ENCODE measurements around the gene BMP6. TPM values are rescaled to one million over a fixed set of nuclear protein-coding genes. Genes with fewer than 3 reads are reported as not detected.
A peak's percentile ranks its signal among the peaks of the same experiment; 100 is the strongest.
"Not testable (repeated sequence)": the region's sequence is repeated elsewhere in the genome, so short reads cannot be mapped to it uniquely, and the experiment has no call there.

BMP6 gene
- polyA plus RNA-seq, 12 donors, result 0.69 to 3.0 (median 1.3) TPM; not detected in 2

DNA sequence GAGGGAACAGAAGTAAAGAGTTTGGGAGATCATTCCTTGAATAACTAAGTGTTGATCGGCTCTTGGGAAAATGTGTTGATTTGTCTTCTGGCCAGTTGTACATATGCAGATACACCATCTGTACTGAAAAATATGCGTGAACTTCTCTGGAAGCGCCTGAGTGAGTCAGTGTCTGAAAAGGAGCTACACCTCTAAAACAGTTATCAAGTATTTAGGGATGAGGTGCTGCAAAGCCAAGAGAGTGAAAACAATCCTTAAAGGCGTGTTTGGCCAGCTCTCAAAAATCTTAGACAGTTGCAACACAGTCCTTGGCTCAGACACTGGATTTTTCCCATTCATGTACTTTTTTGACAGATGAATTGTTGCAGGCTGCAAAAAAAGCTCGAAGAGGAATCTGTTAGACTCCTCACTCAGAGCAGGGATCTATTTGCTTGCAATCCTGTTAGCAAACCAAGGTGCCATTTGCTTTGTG lies 61.3 kb downstream of the BMP6 start:
- peak; percentile 89 for DNase-seq

DNA sequence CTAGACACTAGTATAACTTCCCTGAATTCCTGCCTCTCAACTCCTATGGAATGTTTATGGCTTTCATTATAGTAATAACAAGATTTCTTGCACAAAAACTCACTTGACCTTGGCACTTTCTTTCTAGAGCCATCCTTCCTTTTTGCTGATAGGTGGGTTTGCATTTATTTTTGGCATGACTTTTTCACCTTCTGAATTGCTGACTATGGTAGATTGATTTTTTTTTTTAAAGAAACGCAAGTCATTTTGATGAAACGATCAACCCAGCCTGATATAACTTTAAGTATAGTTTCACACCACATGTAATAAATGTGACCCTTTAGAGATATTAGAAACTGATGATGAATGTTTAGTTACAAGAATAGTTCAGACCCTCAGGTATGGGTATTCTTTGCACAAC lies 61.8 kb downstream of the BMP6 start:
- no peak for DNase-seq

DNA sequence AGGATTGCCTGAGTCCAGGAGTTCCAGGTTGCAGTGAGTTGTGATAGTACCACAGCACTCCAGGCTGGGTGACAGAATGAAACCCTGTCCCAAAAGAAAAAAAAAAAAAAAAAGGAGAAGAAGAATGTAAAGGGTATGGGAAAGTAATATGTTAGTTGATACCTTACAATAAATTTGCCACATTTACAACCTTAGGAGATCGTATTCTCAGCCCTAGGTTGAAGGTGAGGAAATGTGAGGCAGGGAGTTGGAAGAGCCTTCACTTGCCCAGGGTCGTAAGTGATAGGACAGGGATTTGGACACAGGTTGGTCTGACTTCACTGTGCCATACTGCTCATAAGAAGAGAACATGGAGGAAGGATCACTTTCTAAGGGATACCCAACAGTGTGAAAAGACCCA lies 68.6 kb downstream of the BMP6 start:
- DNase-seq, result no peak

DNA sequence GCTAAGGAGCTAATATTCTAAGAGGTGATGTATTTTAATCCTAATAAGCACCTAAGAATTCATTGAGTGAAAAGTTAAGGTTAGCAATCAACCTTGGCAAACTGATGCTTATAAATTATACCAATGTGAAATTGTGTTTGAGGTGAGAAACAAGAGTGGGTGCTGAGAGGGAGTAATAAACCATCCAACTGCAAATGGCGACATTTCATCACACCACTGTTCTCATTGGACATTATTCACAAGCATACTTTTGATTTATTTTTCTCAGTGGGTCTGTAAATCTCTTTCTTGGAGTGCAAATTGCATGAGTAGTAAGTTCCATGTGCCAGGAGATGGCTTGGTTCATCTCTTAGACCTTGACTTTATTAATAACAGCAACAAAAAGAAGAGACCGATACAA lies 71.5 kb downstream of the BMP6 start:
- DNase-seq, result no peak

DNA sequence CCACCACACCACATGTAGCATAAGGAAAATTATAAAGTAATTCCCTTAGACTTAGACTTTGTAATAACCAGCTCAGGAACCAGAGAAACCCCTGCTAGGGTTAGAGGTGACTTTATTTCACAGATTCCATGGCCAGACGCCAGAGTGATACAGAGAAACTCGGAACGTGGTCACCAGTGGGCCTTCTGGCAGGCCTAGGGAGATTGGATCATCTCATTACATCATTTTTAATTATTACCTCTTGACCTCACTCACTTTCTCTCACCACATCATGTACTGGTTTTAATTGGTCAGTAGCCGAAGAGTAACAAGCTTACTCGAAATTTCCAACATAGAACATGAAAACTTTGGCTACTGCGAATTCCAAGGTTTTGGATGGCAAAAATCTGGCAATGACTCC lies 72.9 kb downstream of the BMP6 start:
- no peak for DNase-seq

DNA sequence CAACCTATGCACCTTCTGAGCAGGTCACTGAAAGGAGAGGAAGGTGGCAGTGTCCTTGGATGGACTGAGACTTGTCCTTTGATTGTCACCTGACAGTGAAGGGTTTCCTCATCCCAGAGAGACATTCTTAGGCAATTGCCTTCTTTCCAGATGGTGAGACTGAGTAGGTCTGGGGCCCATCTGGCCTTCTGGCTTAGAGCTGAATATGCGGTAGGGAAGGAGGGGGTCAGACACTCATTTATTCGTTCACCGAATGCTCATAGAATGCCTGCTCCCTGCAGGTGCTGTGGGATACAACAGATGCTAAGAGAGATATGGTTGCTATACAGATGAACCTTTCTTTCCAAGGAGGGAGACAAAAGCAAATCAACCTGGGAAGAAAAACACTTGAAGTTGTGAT lies 76.8 kb downstream of the BMP6 start:
- DNase-seq, result no peak

DNA sequence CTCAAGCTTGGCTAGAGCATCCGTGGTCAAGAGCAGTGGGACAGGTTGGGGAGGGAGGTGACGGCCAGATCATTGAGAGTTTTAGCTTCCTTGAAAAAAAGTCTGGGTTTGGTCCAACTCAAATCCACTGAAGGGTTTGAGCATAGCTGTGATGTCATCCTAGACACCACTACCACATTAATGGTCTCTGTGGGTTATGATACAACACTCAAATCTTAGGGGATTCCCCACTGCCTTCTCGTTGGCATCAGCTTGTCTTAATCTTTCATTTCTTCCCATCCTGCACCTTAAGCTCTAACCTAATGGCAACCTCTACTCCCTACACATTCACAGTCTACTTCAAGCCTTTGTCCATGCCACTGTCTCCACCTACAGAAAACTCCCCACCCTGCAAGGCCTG lies 77.3 kb downstream of the BMP6 start:
- no peak for DNase-seq

DNA sequence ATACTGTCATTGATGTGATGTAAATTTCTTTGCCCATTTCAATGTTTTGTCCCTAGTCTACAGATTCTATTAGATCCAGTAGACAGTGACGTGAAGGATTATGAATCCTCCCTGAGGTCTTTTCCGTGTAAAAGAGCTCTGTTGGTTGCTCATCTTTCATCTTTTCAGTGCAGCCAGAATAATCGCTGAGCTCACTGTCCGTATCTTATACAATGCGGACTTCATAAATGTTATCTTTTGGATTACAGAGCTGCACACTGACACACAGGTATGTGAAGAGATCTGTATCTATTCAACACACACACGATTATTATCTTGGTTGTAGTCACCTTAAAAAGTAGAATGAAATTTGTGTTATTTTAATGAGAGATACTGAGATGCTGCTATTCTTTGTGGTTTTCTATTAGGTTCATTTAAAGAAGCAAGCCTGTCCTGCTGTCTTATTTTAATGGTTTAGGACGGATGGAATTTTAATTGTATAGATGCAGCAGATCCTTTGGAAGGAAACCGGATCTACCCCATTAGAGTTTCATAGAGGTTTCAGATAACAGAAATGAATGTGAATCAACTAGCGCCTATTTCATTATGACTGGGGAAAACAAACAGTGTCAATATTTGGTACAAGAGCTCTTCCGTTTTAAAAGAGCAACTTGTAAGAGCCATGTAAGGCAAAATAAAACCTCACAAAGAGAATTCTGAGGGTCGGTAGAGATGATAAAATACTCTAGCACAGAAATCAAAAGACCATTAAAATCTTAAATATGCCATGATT lies 79.4 kb downstream of the BMP6 start:
- no peak for DNase-seq

DNA sequence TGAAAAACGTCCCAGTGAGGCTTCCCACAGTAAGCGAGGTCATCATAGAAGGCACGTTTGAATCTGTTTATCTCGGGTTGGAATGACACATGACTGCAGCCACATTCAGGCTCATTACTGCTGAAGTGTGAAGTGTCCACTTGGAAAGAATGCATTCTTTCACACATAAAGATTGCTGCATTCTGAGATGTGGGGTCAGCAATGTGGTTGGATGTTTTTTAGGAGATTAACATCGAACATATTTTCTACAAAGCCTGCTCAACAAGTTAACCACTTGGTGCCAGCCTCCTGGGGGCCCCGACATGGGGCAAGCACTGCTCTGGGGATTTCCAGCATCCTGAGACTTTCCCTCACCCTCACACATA lies 79.9 kb downstream of the BMP6 start:
- no peak for DNase-seq

DNA sequence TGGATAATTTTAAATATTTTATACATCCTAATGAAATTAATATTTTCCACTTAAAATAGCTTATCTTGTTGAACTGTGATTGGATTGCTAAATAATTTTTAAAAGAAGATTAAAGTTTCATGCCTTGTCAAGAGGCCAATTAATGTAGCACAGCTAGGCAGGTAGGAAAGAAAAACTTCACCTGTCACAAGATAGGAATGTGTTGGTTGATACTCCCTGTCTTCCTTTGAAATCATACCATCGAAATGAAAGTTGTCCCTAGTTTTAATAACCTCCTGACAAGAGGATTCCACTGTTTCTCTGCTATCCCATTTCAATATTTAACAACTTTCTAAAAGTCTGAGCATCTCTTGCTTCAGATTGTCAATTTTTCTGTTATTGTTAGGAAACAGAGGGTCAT lies 80.8 kb downstream of the BMP6 start:
- no peak for DNase-seq

DNA sequence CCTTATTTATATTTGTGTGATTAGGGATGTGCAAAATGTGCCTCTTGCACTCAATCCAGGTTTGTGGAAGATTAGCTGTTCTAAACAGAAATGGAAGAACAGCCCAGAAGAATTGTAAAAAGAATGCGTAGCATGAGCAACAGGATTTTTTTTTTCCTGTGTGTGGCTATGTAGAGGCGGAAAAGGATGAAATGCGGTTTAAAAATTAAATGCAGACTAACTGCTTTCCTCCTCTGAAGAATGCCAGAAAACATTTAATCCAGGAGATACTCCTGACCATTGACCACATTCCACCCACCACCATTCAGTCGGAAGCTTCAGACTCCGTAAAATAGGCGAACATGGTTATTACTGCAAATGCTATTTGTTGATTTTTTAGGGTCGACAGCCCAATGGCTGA lies 83.4 kb downstream of the BMP6 start:
- DNase-seq, result no peak

DNA sequence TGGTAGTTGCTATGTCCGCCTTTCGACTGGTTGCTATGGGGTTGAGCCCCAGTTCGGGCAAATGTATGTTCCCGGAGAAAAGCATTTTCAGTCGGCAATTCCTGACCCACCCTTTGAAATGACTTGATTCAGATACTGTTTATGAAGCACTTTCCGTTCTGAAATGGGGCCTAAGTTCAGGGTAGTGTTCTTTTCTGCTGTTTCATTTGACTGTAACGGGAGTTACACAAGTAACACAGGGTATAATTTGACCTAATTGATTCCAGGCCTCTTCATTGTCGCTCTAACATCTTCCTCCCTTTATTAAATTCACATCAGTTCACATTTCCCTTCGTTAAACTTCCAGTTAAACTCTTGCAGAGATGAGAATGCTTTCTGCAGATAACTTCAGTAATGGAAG lies 85.5 kb downstream of the BMP6 start:
- DNase-seq, result no peak

DNA sequence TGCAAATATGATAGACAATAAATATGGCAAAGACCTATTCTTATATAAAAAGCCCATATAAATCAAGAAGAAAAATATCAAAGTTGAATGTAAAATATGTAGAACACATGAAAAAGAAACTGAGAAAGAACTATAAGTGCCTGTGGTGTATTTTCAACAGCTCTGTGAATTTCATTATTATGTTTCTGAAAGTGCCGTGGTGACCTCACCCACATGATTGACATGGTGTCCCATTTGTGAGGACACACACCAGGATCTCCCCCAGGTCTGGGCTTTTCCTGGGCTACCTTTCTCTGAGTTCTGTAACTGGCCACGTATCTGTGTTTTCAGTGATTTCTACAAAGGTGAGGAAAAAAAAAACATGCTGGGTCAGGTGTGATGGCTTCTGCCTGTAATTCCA lies 86.7 kb downstream of the BMP6 start:
- no peak for DNase-seq

DNA sequence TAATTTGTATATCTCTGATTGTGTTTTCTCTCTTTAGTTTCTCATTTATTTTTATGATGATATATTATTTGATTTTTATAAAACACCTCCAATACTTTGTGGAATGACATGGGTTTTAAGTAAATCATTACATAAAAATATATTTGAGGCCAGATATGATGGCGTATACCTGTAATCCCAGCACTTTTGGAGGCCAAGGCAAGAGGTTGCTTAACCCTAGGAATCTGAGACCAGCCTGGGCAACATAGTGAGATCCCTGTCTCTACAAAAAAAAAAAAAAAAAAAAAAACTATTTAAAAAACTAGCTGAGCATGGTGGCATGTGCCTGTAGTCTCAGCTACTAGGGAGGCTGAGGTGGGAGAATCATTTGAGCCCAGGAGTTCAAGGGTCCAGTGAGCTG lies 87.3 kb downstream of the BMP6 start:
- no peak for DNase-seq

DNA sequence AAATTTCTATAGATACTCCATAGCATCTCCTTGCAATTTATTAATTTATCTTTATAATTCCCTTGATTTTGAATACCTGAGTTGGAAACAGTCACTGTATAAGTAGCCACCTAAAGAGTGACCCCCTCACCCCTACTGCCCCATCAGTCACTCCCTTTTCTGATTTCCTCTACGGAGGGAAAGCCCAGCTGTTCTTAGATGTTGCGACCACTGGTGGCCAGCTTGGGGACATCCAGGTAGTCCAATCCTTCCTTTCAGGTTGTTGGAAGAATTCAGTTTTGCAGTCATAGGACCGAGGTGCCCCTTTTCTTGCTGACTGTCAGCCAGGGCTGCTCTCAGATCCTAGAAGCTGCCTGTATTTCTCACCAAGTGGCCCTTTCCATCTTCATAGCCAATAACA lies 87.8 kb downstream of the BMP6 start:
- no peak for DNase-seq

DNA sequence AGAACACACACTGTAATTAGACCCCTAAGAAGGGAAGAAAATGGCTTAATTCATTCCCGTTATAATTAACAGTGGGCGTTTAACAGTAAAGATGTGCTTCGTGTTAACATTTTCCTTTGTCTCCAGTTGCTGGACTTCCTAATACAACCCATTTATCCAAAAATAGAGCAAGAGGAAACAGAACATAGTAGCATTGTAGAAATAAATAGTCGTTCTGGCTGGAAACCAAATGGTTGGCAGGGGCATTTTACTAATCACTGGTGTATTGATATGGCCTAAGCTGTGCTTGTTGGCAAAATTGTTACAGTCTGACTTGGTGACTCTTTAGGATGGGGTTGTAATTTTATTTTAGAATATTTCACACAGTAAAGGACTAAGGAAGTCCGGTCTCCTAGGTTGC lies 89.8 kb downstream of the BMP6 start:
- no peak for DNase-seq

DNA sequence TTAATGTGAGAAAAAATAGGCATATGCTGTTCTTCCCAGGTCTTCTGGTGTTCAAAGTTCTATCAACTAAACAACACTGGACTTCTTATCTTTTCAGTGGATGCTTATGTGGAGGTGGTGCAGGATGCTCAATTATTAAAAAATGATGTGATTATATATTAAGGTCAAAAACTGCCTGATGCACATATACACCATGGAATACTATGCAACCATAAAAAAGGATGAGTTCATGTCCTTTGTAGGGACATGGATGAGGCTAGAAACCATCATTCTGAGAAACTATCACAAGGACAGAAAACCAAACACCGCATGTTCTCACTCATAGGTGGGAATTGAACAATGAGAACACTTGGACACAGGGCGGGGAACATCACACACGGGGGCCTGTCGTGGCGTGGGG lies 91.3 kb downstream of the BMP6 start:
- not testable (repeated sequence) for DNase-seq

DNA sequence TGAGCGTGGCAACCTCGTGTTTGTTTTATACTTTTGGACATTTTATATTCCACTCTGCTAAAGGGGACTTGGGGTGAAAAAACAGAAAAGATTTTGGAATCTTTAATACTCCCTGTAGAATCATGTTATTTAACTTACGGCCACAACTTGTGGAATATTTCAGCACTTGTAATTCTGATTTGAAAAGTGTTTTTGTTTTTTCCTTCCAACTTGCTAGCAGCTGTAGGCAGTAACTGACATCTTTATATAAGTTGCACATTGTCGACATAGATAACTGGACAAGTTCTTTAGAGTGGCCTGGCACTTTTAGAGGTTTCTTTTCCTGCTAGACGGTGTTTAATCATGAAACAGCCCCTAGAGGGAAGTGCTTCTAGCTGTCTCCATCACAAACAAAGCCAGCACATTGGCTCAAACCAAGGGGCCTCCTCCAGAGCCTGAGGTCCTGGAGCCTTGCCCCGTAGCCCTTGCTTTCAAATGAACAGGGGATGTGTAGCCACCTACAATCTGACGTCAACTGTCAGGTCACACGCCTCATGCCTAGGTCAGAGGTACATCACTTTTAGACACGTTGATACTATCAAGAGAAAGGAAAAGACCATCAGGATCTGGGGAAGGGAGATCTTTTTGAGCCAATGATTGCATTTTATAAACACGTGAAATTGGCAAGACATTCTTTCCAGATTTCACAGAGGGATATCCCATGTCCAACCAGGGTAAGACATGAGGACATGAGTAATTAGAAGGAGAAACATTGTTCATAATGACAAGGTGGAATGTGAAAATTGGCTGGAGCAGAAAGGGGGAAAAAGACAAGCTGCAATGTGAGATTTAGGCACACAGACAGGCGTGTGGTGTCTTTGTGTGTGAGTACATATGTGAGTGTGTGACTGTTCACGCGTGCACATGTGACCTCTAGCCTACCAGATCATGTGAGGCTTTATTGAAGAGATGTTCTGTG lies 92.6 kb downstream of the BMP6 start:
- peak; percentile 38 for DNase-seq

DNA sequence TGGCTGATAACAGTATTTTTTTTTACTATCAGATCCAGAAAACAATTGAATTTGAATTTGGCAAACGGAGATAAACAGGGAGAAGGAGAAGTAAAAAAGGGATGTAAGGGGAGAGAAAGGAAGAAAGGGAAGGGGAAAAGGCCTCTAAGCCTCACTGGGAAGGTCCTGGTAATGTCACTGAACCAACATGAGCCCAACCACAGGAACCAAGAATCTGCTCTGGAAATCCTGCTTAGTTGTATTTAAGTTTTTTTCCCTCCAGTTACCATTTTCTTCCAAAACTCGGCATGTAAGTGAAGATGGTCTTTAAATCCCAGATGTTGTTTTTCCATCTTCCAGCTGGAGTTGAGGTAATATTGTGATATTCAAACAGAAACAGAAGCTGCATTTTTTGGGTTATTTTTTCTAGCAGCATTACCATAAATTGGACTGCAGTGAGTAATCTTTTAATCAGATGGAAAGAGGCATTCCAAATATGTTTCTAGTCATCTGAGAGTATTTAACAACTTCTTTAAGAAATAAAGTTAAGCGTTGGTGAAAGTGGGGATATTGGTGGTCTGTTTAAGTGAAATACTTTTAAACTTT lies 93.6 kb downstream of the BMP6 start:
- DNase-seq, result peak; percentile 38

DNA sequence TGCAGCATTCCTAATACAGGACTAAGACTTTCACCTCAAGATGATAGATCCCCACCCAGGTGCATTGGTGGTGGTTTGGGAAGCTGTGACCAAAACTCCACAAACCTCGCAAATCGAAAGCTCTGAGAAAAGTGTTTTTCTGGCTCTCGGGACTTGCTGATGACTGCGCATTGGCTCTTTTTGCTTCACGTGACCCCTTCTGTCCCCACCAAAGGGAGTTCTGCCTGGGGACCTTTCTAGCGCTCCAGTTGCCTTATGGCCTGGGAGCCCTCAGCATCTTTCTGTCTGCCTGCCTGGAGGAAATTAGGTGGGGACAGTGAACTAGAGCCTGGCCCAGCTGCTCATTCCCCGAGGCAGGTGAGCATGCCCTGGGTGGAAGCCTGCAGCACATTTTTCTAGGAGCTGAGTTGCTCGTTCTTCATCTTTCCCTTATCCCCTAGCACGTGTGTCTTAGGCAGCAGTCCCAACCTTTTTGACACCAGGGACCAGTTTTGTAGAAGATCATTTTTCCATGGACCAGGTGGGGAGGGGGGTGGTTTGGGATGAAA lies 94.5 kb downstream of the BMP6 start:
- no peak for DNase-seq

DNA sequence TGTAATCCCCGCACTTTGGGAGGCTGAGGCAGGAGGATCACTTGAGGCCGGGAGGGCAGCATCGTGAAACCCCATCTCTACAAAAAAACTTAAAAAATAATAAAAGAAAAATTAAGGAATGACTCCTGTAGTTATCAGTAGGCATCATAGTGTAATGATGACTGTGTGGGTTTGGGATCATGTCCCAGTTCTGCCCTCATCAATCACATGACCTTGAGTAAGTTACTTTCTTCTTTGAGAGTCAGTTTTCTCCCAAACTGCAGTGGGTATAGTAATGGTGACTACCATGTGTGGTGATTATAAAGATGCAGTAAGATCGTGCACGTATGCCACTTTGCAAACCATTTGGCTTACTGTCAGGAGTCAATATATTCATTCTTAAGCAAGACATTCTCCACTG lies 95.5 kb downstream of the BMP6 start:
- DNase-seq, result no peak

DNA sequence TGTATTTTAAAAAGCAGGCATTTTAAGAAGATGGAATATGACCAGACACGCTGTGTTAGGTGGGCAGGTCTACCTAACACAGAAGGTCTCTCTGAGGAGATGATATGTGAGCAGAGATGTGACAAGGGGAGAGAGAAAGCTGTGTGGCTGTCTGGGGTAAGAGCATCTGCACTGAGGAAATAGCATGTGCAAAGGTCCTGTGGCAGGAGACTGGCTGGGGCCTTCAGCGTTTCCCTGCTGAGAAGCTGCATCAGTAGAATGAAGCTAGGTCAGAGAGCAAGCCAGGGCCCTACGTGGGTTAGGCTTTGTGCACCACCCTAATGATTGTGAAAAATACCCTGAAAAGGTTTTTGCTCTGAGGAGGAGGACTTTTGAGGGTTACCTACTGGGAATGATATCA lies 97.7 kb downstream of the BMP6 start:
- no peak for DNase-seq
